Osteocyte (in vitro differentiated cells): ENCODE measurements around the gene ABCC2. TPM values are rescaled to one million over a fixed set of nuclear protein-coding genes. Genes with fewer than 3 reads are reported as not detected.

ENCODE experiments used
- DNase-seq: peaks from one replicate; pipeline ENCODE4 v3.0.0; 2021; ENCODE audit warnings: mixed read lengths; ENCODE audit not compliant: unreplicated experiment; ENCODE audit errors: extremely low spot score
- H3K27ac Mint-ChIP-seq: one replicate; pipeline ENCODE4 v1.8.0; 2021; ENCODE audit warnings: mild to moderate bottlenecking, mixed read lengths; ENCODE audit not compliant: unreplicated experiment
- H3K27me3 Mint-ChIP-seq: one replicate; pipeline ENCODE4 v1.8.0; 2021; ENCODE audit warnings: mixed read lengths; ENCODE audit not compliant: unreplicated experiment
- H3K36me3 Mint-ChIP-seq: one replicate; pipeline ENCODE4 v1.8.0; 2021; ENCODE audit warnings: mixed read lengths; ENCODE audit not compliant: unreplicated experiment
- H3K4me1 Mint-ChIP-seq: one replicate; pipeline ENCODE4 v1.8.0; 2021; ENCODE audit warnings: mixed read lengths; ENCODE audit not compliant: unreplicated experiment
- H3K4me3 Mint-ChIP-seq: one replicate; pipeline ENCODE4 v1.8.0; 2021; ENCODE audit warnings: mild to moderate bottlenecking, moderate library complexity, mixed read lengths; ENCODE audit not compliant: unreplicated experiment
- H3K9me3 Mint-ChIP-seq: one replicate; pipeline ENCODE4 v1.8.0; 2021; ENCODE audit warnings: mixed read lengths; ENCODE audit not compliant: unreplicated experiment
- CTCF ChIP-seq: fragments of 200-600 bp; sonication (generic); IDR thresholded peaks from 2 replicates; pipeline ENCODE4 v1.5.0; 2021; ENCODE audit warnings: antibody characterized with exemption, mild to moderate bottlenecking, moderate library complexity
- total RNA-seq: library from RNA; stranded (reverse); gene quantifications from 2 replicates; pipeline ENCODE4 v1.2.1, GENCODE V29; 2021

ABCC2 gene
- total RNA-seq, 1 donor from 2014 or later: 0.24 TPM

GRCh38 chr10:99844433-99844955 is 62.1 kb downstream of the ABCC2 start:
- Mint-ChIP-seq H3K4me1 (peaks cover 12% of the 10 kb centered on the region), H3K27ac (no peak overlapping the region), H3K27me3 (no peaks in the 10 kb centered on the region), H3K36me3 (no peaks in the 10 kb centered on the region), H3K9me3 (no peaks in the 10 kb centered on the region), H3K4me3 (no peak overlapping the region)
- DNase-seq: no peak
- TF ChIP-seq CTCF: no peak

GRCh38 chr10:99845837-99846382 is 63.5 kb downstream of the ABCC2 start:
- DNase-seq: peak; percentile 90
- peak overlapping the region; percentile 62 for H3K27ac Mint-ChIP-seq
- H3K4me3 Mint-ChIP-seq: peak overlapping the region; percentile 12
- H3K4me1 Mint-ChIP-seq: peaks cover 15% of the 10 kb centered on the region
- H3K36me3 Mint-ChIP-seq: no peaks in the 10 kb centered on the region
- H3K27me3 Mint-ChIP-seq: no peaks in the 10 kb centered on the region
- no peaks in the 10 kb centered on the region for H3K9me3 Mint-ChIP-seq
- TF ChIP-seq CTCF: peak; percentile 91

- DNase-seq: no peak
- no peak for TF ChIP-seq CTCF
- Mint-ChIP-seq H3K4me1 (peaks cover 13% of the 10 kb centered on the region), H3K27me3 (no peaks in the 10 kb centered on the region), H3K4me3 (no peak overlapping the region), H3K9me3 (no peaks in the 10 kb centered on the region), H3K36me3 (no peaks in the 10 kb centered on the region), H3K27ac (no peak overlapping the region)
Observed at GRCh38 chr10:99849057-99849456, 66.6 kb downstream of the ABCC2 start.

DNA sequence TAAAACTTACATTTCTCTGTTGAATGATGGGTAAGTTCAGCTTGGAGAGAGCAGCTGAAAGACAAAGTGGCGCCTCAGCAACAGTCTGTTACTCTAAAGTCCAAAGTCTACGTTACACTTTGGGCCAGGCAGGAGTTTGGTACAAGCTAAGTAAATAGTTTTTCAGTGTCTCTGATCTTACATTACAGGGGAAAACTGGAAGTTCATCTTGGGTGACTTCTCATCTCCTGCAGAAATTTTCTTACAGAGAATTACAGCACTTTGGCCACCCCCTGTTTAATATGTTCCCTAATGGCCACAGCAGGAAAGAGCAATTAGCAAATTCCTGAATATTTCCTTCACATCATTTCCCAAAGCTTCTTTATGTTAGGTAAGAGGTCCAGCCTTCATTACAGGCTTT is 67.1 kb downstream of the ABCC2 start:
- no peaks in the 10 kb centered on the region for H3K36me3 Mint-ChIP-seq
- H3K27ac Mint-ChIP-seq: no peak overlapping the region
- peaks cover 13% of the 10 kb centered on the region for H3K4me1 Mint-ChIP-seq
- no peak for DNase-seq
- TF ChIP-seq CTCF: no peak
- no peaks in the 10 kb centered on the region for H3K9me3 Mint-ChIP-seq
- no peak overlapping the region for H3K4me3 Mint-ChIP-seq
- no peaks in the 10 kb centered on the region for H3K27me3 Mint-ChIP-seq

GRCh38 chr10:99850021-99850766 is 67.8 kb downstream of the ABCC2 start:
- TF ChIP-seq CTCF: no peak
- H3K9me3 Mint-ChIP-seq: no peaks in the 10 kb centered on the region
- no peak overlapping the region for H3K27ac Mint-ChIP-seq

More at GRCh38 chr10:99850021-99850766, 67.8 kb downstream of the ABCC2 start:
- Mint-ChIP-seq H3K4me1 (peaks cover 13% of the 10 kb centered on the region), H3K27me3 (no peaks in the 10 kb centered on the region), H3K36me3 (no peaks in the 10 kb centered on the region), H3K4me3 (no peak overlapping the region)
- no peak for DNase-seq
